Measurements from ENCODE around the gene SPACA9.

DNA sequence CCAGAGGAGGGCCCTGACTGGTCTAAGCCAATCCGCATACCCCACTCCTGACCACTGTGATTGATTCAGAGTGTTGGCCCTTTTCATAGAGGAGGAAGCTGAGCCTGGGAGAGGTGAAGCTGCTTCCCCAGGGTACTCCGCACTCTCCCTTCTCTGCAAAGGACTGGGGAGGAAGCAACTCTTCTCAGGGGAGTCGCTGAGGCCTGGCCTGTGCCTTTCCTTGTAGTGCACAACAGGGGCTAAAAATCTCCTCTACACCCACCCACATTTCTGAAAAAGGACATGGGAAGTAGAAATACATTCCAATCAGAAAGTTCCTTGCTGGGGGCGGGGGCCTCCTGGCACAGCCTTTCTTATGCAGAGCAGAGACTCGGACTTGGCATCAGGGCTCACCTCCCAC, 22.8 kb upstream of the SPACA9 start:
- TF ChIP-seq, protein P1, sequence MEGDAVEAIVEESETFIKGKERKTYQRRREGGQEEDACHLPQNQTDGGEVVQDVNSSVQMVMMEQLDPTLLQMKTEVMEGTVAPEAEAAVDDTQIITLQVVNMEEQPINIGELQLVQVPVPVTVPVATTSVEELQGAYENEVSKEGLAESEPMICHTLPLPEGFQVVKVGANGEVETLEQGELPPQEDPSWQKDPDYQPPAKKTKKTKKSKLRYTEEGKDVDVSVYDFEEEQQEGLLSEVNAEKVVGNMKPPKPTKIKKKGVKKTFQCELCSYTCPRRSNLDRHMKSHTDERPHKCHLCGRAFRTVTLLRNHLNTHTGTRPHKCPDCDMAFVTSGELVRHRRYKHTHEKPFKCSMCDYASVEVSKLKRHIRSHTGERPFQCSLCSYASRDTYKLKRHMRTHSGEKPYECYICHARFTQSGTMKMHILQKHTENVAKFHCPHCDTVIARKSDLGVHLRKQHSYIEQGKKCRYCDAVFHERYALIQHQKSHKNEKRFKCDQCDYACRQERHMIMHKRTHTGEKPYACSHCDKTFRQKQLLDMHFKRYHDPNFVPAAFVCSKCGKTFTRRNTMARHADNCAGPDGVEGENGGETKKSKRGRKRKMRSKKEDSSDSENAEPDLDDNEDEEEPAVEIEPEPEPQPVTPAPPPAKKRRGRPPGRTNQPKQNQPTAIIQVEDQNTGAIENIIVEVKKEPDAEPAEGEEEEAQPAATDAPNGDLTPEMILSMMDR (IDR thresholded peaks at IDR 0.05): no peak
- TF ChIP-seq POLR2A (IDR thresholded peaks at IDR 0.05): no peak
